ENCODE data around the gene ERCC1. TPM values are rescaled to one million over a fixed set of nuclear protein-coding genes. Genes with fewer than 3 reads are reported as not detected.

ERCC1 gene
- polyA plus RNA-seq, 1 of the 3 experiments (the other 2 are of a cell fraction), result 95.3 TPM

DNA sequence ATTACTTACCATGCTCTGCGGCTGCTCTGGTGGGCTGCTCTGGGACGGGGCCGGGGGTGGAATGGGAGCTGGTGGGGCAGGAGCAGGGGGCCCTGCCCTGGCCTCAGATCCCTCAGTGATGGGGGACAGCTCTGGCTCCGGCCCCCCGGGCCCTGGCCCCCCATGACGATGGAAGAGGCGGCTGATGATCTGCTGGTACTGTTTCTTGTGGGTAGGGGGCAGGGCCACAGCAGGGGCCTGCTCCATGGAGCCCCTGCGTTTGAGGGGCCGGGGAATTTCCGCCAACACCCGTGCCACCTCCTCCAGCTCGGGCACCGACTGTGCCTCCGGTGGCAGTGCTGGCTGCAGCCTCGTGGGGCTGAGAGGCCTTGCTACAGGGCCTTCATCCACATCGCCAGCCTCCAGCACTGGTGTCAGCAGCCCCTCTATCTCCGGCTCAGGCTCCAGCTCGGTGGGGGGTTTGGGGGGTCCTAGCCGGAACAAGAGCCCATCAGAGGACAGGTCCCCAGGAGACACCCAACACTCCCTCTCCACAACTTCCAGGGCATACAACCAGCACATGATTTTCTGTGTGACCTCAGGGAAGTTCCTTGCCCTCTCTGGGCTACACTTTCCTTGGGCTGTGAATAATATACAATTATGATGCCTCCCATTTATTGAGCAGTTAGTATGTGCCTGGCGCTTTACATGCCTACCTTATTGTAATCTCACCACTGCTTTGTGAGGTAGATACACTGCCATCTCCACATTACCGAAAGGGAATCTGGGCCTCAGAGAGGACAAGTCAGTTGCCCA lies 31.6 kb downstream of the ERCC1 start (continued):
- TF ChIP-seq, protein P1, sequence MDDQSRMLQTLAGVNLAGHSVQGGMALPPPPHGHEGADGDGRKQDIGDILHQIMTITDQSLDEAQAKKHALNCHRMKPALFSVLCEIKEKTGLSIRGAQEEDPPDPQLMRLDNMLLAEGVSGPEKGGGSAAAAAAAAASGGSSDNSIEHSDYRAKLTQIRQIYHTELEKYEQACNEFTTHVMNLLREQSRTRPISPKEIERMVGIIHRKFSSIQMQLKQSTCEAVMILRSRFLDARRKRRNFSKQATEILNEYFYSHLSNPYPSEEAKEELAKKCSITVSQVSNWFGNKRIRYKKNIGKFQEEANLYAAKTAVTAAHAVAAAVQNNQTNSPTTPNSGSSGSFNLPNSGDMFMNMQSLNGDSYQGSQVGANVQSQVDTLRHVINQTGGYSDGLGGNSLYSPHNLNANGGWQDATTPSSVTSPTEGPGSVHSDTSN (IDR thresholded peaks at IDR 0.05), result no peak
- TF ChIP-seq TEAD4 (IDR thresholded peaks at IDR 0.05; ENCODE audit: borderline replicate concordance, insufficient read depth) (no peak), JUND (IDR thresholded peaks at IDR 0.05) (no peak)
- TF ChIP-seq, protein P2, sequence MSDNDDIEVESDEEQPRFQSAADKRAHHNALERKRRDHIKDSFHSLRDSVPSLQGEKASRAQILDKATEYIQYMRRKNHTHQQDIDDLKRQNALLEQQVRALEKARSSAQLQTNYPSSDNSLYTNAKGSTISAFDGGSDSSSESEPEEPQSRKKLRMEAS (IDR thresholded peaks at IDR 0.05; ENCODE audit: low read depth), result no peak

DNA sequence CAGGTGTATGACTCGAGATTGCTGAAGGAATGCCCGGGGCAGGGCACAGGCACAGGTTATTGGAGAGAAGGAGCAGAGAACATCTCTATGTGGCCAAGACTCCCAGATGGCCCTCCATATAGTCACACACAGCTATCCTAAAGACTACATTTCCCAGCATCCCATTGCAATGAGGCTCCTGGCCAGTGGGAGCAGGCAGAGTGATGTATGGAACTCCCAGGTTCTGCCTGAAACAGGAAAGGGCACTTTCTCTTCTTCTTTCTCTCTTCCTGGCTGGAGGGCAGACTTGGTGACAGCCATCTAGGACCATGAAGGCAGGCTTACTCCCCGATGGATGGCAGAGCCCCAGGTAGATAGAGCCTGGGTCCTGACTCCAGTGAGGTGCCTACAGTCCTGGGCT lies 32.4 kb downstream of the ERCC1 start:
- H3K9me2 ChIP-seq, result no peaks in the 10 kb centered on the region
- DNase-seq, result peak; percentile 71
- no peaks in the 10 kb centered on the region for H3K79me2 ChIP-seq (ENCODE audit: insufficient read depth)
- H2AFZ ChIP-seq (ENCODE audit: low read depth), result no peak overlapping the region
- no peaks in the 10 kb centered on the region for H3K27me3 ChIP-seq (ENCODE audit: insufficient read depth)
- H3K4me3 ChIP-seq (ENCODE audit: low read depth in 2 of 2, low read length in 1 of 2), result no peak overlapping the region
- H3K9ac ChIP-seq, result no peak overlapping the region
- peaks cover 0 to 8% of the 10 kb centered on the region in 2 experiments for H3K36me3 ChIP-seq (replicated peaks in 1 of 2; ENCODE audit: control insufficient read depth in 1 of 2, insufficient read depth in 2 of 2, low read length in 1 of 2)
- no peaks in the 10 kb centered on the region for H4K20me1 ChIP-seq (ENCODE audit: insufficient read depth)
- H3K4me2 ChIP-seq, result no peak overlapping the region
- POLR2A ChIA-PET, result interaction anchor here (0.6 kb wide), 1 partner anchor 183 kb away, joined by 3 read pairs; no protein-coding TSS in a partner anchor
- no peaks in the 10 kb centered on the region; a peak in 1 of 4 replicates for H3K4me1 ChIP-seq (ENCODE audit: control insufficient read depth in 1 of 2, insufficient read depth in 2 of 2, low read depth in 1 of 2, low read length in 1 of 2)
- WGBS (ENCODE audit: low lambda C conversion rate), result 62% methylated on average over 3 of the region's 3 CpGs
- TF ChIP-seq SIN3A (IDR thresholded peaks at IDR 0.05; ENCODE audit: borderline replicate concordance, low read depth, low read length) (no peak), RCOR1 (IDR thresholded peaks at IDR 0.05; ENCODE audit: low read length) (no peak), EZH2phosphoT487 (IDR thresholded peaks at IDR 0.05; ENCODE audit: borderline replicate concordance, low read depth) (no peak), RAD21 (IDR thresholded peaks at IDR 0.05; ENCODE audit: low read length) (no peak), FOSL2 (IDR thresholded peaks at IDR 0.05; ENCODE audit: borderline replicate concordance, low read depth) (no peak)
- H3K27ac ChIP-seq (ENCODE audit: low read depth in 2 of 2, low read length in 1 of 2), result no peak overlapping the region
- CTCF ChIA-PET, result interaction anchor here (0.6 kb wide), 1 partner anchor 11 kb away, joined by 3 read pairs; no protein-coding TSS in a partner anchor
- peaks cover 9% of the 10 kb centered on the region for H3F3A ChIP-seq (replicated peaks; ENCODE audit: insufficient read depth)
- no peaks in the 10 kb centered on the region for H3K9me3 ChIP-seq

DNA sequence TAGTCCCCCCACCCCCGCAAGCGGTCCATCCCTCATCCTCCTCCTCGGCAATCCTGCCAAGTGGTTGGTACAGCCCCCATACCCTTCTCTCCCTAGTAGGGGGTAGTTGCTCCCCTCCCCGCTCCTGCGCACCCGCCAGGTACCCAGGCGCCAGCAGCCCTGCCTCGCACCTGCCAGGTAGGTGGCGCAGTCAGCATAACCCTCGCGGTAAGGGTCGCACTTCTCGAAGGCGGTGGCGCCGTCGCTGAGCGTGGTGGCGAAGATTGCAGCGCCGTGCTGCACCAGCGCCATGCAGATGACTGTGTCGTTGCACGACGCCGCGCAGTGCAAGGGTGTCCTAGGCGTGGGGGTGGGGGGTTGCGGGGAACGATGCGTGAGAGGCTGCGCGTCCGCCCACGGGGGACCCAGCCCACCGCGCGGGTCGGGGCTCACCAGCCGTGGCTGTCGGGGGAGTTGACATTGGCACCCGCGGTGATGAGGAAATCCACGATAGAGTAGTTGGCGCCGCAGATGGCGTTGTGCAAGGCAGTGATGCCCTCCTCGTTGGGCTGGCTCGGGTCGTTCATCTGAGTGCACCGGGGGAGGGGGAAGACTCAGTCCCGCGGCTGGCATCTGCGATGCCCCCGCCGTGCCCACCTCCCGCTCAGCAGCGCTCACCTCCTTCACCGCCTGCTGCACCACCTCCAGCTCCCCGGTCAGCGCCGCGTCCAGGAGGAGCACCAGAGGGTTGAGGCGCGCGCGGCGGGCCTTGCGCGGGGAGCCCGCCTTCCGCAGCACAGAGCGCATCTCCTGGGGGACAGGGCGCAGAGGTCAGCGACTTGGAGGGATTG lies 38.1 kb downstream of the ERCC1 start:
- Histone ChIP-seq H3K27ac (ENCODE audit: low read depth in 2 of 2, low read length in 1 of 2) (no peak overlapping the region), H3K36me3 (replicated peaks in 1 of 2; ENCODE audit: control insufficient read depth in 1 of 2, insufficient read depth in 2 of 2, low read length in 1 of 2) (peaks cover 0 to 11% of the 10 kb centered on the region in 2 experiments), H3K27me3 (ENCODE audit: insufficient read depth) (no peaks in the 10 kb centered on the region), H3K4me1 (ENCODE audit: control insufficient read depth in 1 of 2, insufficient read depth in 2 of 2, low read depth in 1 of 2, low read length in 1 of 2) (peaks cover 0 to 7% of the 10 kb centered on the region in 2 experiments; a peak in 1 of 4 replicates), H3K9ac (no peak overlapping the region), H3K9me3 (no peaks in the 10 kb centered on the region), H2AFZ (ENCODE audit: low read depth) (no peak overlapping the region), H3K4me2 (no peak overlapping the region), H3K79me2 (ENCODE audit: insufficient read depth) (no peaks in the 10 kb centered on the region), H3K4me3 (ENCODE audit: low read depth in 2 of 2, low read length in 1 of 2) (no peak overlapping the region), H3F3A (replicated peaks; ENCODE audit: insufficient read depth) (peaks cover 18% of the 10 kb centered on the region), H3K9me2 (no peaks in the 10 kb centered on the region), H4K20me1 (ENCODE audit: insufficient read depth) (no peaks in the 10 kb centered on the region)
- ChIA-PET POLR2A (no interaction called here), CTCF (interaction anchor here (1.1 to 2.1 kb wide), 4 partner anchors 12 to 100 kb away, joined by 3 to 4 read pairs (median 4); partner anchors contain the start of gene PPP1R13L)
- WGBS (ENCODE audit: low lambda C conversion rate), result 66% methylated on average over 56 of the region's 75 CpGs
- DNase-seq, result peak; percentile 57
- TF ChIP-seq, protein P3, sequence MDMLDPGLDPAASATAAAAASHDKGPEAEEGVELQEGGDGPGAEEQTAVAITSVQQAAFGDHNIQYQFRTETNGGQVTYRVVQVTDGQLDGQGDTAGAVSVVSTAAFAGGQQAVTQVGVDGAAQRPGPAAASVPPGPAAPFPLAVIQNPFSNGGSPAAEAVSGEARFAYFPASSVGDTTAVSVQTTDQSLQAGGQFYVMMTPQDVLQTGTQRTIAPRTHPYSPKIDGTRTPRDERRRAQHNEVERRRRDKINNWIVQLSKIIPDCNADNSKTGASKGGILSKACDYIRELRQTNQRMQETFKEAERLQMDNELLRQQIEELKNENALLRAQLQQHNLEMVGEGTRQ (IDR thresholded peaks at IDR 0.05; ENCODE audit: borderline replicate concordance, low read depth, low read length), result no peak
- TF ChIP-seq, protein P4, sequence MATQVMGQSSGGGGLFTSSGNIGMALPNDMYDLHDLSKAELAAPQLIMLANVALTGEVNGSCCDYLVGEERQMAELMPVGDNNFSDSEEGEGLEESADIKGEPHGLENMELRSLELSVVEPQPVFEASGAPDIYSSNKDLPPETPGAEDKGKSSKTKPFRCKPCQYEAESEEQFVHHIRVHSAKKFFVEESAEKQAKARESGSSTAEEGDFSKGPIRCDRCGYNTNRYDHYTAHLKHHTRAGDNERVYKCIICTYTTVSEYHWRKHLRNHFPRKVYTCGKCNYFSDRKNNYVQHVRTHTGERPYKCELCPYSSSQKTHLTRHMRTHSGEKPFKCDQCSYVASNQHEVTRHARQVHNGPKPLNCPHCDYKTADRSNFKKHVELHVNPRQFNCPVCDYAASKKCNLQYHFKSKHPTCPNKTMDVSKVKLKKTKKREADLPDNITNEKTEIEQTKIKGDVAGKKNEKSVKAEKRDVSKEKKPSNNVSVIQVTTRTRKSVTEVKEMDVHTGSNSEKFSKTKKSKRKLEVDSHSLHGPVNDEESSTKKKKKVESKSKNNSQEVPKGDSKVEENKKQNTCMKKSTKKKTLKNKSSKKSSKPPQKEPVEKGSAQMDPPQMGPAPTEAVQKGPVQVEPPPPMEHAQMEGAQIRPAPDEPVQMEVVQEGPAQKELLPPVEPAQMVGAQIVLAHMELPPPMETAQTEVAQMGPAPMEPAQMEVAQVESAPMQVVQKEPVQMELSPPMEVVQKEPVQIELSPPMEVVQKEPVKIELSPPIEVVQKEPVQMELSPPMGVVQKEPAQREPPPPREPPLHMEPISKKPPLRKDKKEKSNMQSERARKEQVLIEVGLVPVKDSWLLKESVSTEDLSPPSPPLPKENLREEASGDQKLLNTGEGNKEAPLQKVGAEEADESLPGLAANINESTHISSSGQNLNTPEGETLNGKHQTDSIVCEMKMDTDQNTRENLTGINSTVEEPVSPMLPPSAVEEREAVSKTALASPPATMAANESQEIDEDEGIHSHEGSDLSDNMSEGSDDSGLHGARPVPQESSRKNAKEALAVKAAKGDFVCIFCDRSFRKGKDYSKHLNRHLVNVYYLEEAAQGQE (IDR thresholded peaks at IDR 0.05; ENCODE audit: low read depth, low read length), result no peak
- TF ChIP-seq, protein P5, sequence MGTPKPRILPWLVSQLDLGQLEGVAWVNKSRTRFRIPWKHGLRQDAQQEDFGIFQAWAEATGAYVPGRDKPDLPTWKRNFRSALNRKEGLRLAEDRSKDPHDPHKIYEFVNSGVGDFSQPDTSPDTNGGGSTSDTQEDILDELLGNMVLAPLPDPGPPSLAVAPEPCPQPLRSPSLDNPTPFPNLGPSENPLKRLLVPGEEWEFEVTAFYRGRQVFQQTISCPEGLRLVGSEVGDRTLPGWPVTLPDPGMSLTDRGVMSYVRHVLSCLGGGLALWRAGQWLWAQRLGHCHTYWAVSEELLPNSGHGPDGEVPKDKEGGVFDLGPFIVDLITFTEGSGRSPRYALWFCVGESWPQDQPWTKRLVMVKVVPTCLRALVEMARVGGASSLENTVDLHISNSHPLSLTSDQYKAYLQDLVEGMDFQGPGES (IDR thresholded peaks at IDR 0.05; ENCODE audit: low read depth, low read length), result no peak
- TF ChIP-seq JUND (IDR thresholded peaks at IDR 0.05) (no peak), YY1 (IDR thresholded peaks at IDR 0.05; ENCODE audit: low read depth) (no peak), FOXJ3 (CRISPR knock-in tag; IDR thresholded peaks at IDR 0.05) (no peak), TAF1 (IDR thresholded peaks at IDR 0.05; ENCODE audit: borderline replicate concordance, low read depth, low read length) (no peak)

All from SK-N-SH (cell line).